OCI-LY1 (cell line): ENCODE results near the gene ZFP90.

Source experiments
- H2AFZ ChIP-seq: fragments of 200-600 bp; sonication (generic), shearing (Covaris generic); 2 replicates; pipeline ENCODE4 v1.6.0; 2014; ENCODE audit warnings: antibody characterized with exemption, mild to moderate bottlenecking, low read length
- H3F3A ChIP-seq: fragments of 200-600 bp; sonication (generic), shearing (Covaris generic); 2 replicates; pipeline ENCODE4 v1.6.0; 2014; ENCODE audit warnings: mild to moderate bottlenecking, antibody characterized with exemption, low read length, moderate library complexity; ENCODE audit not compliant: insufficient read depth
- H3K27ac ChIP-seq: fragments of 200-600 bp; sonication (generic); 2 replicates; pipeline ENCODE4 v1.5.1; 2014; ENCODE audit warnings: low read length, mixed run types, mild to moderate bottlenecking, low read depth; ENCODE audit not compliant: poor library complexity, severe bottlenecking
- H3K27me3 ChIP-seq: fragments of 200-600 bp; sonication (generic); 2 replicates; pipeline ENCODE4 v1.6.0; 2014; ENCODE audit warnings: antibody characterized with exemption, mild to moderate bottlenecking, low read length, moderate library complexity; ENCODE audit not compliant: insufficient read depth
- H3K36me3 ChIP-seq: fragments of 200-600 bp; sonication (generic); 2 replicates; pipeline ENCODE4 v1.6.1; 2014; ENCODE audit warnings: mild to moderate bottlenecking, antibody characterized with exemption, low read length, moderate library complexity, mixed read lengths; ENCODE audit not compliant: insufficient read depth
- H3K4me1 ChIP-seq: fragments of 200-600 bp; sonication (generic); 2 replicates; pipeline ENCODE4 v1.5.1; 2014; ENCODE audit warnings: mild to moderate bottlenecking, low read length, moderate library complexity; ENCODE audit not compliant: insufficient read depth, severe bottlenecking
- H3K4me2 ChIP-seq: fragments of 200-600 bp; sonication (generic), shearing (Covaris generic); 2 replicates; pipeline ENCODE4 v1.6.1; 2014; ENCODE audit warnings: low read length
- H3K4me3 ChIP-seq: fragments of 200-600 bp; sonication (generic); 2 replicates; pipeline ENCODE4 v1.5.1; 2014; ENCODE audit warnings: low read length, low read depth, mild to moderate bottlenecking, mixed read lengths; ENCODE audit not compliant: poor library complexity, severe bottlenecking
- H3K79me2 ChIP-seq: fragments of 200-600 bp; shearing (Covaris generic); 2 replicates; pipeline ENCODE4 v1.6.1; 2016; ENCODE audit warnings: mixed run types, low read length, mixed read lengths; ENCODE audit not compliant: insufficient read depth
- H3K9ac ChIP-seq: fragments of 200-600 bp; sonication (generic), shearing (Covaris generic); 2 replicates; pipeline ENCODE4 v1.6.1; 2014; ENCODE audit warnings: mild to moderate bottlenecking, low read length, mixed read lengths
- H3K9me2 ChIP-seq: fragments of 200-600 bp; sonication (generic), shearing (Covaris generic); 2 replicates; pipeline ENCODE4 v1.6.1; 2014; ENCODE audit warnings: low read depth, mild to moderate bottlenecking, low read length, mixed read lengths
- H3K9me3 ChIP-seq: fragments of 200-600 bp; shearing (Covaris generic); 2 replicates; pipeline ENCODE4 v1.6.1; 2014; ENCODE audit warnings: low read length, mixed read lengths
- H4K20me1 ChIP-seq: fragments of 200-600 bp; sonication (generic), shearing (Covaris generic); 2 replicates; pipeline ENCODE4 v1.6.0; 2016; ENCODE audit warnings: mild to moderate bottlenecking, low read length; ENCODE audit not compliant: insufficient read depth
- CTCF ChIP-seq: fragments of 200-600 bp; sonication (generic), shearing (Covaris generic); IDR thresholded peaks from 2 replicates; pipeline ENCODE4 v1.5.1; 2017; ENCODE audit warnings: mild to moderate bottlenecking, antibody characterized with exemption, low read length, moderate library complexity, mixed read lengths
- EZH2 ChIP-seq: fragments of 200-600 bp; sonication (generic), shearing (Covaris generic); IDR thresholded peaks from 2 replicates; pipeline ENCODE4 v1.8.0; 2017; ENCODE audit warnings: borderline replicate concordance, mixed run types, mild to moderate bottlenecking, antibody characterized with exemption, low read length, moderate library complexity, mixed read lengths

Gene ZFP90

GRCh38 chr16:68520649-68521086 lies 18.4 kb upstream of the ZFP90 start:
- H2AFZ ChIP-seq, result no peak overlapping the region
- H3K9ac ChIP-seq, result no peak overlapping the region

GRCh38 chr16:68524069-68524820 lies 14.8 kb upstream of the ZFP90 start:
- no peak overlapping the region for H2AFZ ChIP-seq
- H3K27me3 ChIP-seq, result no peaks in the 10 kb centered on the region; the same call in 1 of the 2 replicates
- H3K9ac ChIP-seq, result no peak overlapping the region
- H3K27ac ChIP-seq, result no peak overlapping the region
- no peaks in the 10 kb centered on the region for H4K20me1 ChIP-seq
- H3K9me3 ChIP-seq, result 0 out of 2 replicates have a peak, but pooled peaks cover 2% of the 10 kb centered on the region
- no peaks in the 10 kb centered on the region for H3K79me2 ChIP-seq
- H3K9me2 ChIP-seq, result no peaks in the 10 kb centered on the region
- no peak overlapping the region for H3K4me3 ChIP-seq
- no peaks in the 10 kb centered on the region; the same call in 1 of the 2 replicates for H3K36me3 ChIP-seq
- H3K4me2 ChIP-seq, result no peak overlapping the region
- no peaks in the 10 kb centered on the region for H3F3A ChIP-seq
- TF ChIP-seq CTCF, result no peak
- TF ChIP-seq EZH2, result no peak
- peaks cover 8% of the 10 kb centered on the region for H3K4me1 ChIP-seq

More at GRCh38 chr16:68520649-68521086, 18.4 kb upstream of the ZFP90 start:
- Histone ChIP-seq H3K4me1 (peaks cover 3% of the 10 kb centered on the region), H4K20me1 (no peaks in the 10 kb centered on the region), H3K4me3 (no peak overlapping the region), H3K9me3 (0 out of 2 replicates have a peak, but pooled peaks cover 2% of the 10 kb centered on the region), H3K36me3 (no peaks in the 10 kb centered on the region; the same call in 1 of the 2 replicates), H3K79me2 (no peaks in the 10 kb centered on the region), H3F3A (no peaks in the 10 kb centered on the region), H3K9me2 (no peaks in the 10 kb centered on the region), H3K27me3 (no peaks in the 10 kb centered on the region), H3K27ac (no peak overlapping the region), H3K4me2 (peak overlapping the region; percentile 46)
- TF ChIP-seq EZH2, result no peak
- TF ChIP-seq CTCF, result peak; percentile 98

GRCh38 chr16:68526143-68526781 lies 12.8 kb upstream of the ZFP90 start:
- Histone ChIP-seq H3K79me2 (no peaks in the 10 kb centered on the region), H3K27ac (no peak overlapping the region), H3K9me2 (no peaks in the 10 kb centered on the region), H3K9me3 (0 out of 2 replicates have a peak, but pooled peaks cover 2% of the 10 kb centered on the region), H3K36me3 (no peaks in the 10 kb centered on the region; the same call in 1 of the 2 replicates), H3K4me3 (no peak overlapping the region), H3K27me3 (no peaks in the 10 kb centered on the region; the same call in 1 of the 2 replicates), H3K4me1 (peaks cover 22% of the 10 kb centered on the region), H3K4me2 (no peak overlapping the region), H3F3A (no peaks in the 10 kb centered on the region), H4K20me1 (no peaks in the 10 kb centered on the region), H3K9ac (no peak overlapping the region), H2AFZ (no peak overlapping the region)
- TF ChIP-seq CTCF (no peak), EZH2 (no peak)
